Epithelial cell of proximal tubule (primary cell): ENCODE results near the gene P4HA3. TPM values are rescaled to one million over a fixed set of nuclear protein-coding genes. Genes with fewer than 3 reads are reported as not detected.
A peak's percentile ranks its signal among the peaks of the same experiment; 100 is the strongest.

ENCODE experiments used
- DNase-seq: peaks from one replicate; pipeline ENCODE4 v3.0.0-alpha.2; 2011; ENCODE audit warnings: low read depth
- H3K4me3 ChIP-seq: 2 replicates; pipeline ENCODE4 v1.5.1; 2011; ENCODE audit warnings: low read depth, mild to moderate bottlenecking, low read length
- total RNA-seq: library from RNA; depleted of rRNA; stranded (reverse); fragments of >200 nt; gene quantifications from 2 replicates; pipeline ENCODE4 v1.2.3, GENCODE V29; 2015
- TF ChIP-seq, protein P1 (sequence below): conservative IDR thresholded peaks from 2 replicates; pipeline ENCODE4 v1.5.1; 2012; ENCODE audit warnings: low read depth, mild to moderate bottlenecking, low read length

The P4HA3 gene
- total RNA-seq, 1 donor from 2014 or later: 0.81 TPM

DNA sequence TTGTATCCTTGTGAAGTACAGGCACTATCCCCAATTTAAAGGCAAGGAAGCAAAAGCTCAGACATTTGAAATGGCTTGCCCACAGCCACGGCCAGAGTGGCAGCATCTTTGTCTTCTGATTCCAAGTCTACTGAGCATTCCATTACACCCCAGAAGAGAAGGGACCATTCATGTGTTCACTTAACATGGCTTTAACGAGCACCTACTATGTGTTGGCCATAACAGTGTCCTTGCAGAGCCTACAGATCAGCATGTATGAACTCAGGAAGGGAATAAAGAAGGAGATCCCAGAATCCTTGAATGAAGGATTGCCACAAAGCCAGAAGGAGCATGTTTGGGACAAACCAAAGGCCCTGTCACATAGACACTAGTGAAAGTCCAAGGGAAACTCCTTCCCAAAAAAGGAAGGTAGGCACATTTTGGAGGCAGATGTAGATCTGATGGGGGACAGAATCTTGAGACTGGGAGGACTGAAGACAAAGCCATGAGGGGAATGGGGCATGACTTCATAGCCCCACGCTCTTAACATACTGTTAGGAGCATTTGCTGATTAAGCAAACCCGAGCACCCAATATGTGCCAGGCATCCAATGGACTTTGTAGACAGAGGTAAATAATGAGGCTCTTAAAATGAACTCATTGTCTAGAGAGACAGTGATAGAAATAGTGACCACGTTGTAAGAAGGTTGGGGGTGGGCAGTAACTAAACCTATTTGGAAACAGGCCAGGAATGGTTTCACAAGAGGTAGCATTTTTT is 54.9 kb downstream of the P4HA3 start:
- no peak overlapping the region for H3K4me3 ChIP-seq
- no peak for DNase-seq
- TF ChIP-seq, protein P1, sequence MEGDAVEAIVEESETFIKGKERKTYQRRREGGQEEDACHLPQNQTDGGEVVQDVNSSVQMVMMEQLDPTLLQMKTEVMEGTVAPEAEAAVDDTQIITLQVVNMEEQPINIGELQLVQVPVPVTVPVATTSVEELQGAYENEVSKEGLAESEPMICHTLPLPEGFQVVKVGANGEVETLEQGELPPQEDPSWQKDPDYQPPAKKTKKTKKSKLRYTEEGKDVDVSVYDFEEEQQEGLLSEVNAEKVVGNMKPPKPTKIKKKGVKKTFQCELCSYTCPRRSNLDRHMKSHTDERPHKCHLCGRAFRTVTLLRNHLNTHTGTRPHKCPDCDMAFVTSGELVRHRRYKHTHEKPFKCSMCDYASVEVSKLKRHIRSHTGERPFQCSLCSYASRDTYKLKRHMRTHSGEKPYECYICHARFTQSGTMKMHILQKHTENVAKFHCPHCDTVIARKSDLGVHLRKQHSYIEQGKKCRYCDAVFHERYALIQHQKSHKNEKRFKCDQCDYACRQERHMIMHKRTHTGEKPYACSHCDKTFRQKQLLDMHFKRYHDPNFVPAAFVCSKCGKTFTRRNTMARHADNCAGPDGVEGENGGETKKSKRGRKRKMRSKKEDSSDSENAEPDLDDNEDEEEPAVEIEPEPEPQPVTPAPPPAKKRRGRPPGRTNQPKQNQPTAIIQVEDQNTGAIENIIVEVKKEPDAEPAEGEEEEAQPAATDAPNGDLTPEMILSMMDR: no peak

DNA sequence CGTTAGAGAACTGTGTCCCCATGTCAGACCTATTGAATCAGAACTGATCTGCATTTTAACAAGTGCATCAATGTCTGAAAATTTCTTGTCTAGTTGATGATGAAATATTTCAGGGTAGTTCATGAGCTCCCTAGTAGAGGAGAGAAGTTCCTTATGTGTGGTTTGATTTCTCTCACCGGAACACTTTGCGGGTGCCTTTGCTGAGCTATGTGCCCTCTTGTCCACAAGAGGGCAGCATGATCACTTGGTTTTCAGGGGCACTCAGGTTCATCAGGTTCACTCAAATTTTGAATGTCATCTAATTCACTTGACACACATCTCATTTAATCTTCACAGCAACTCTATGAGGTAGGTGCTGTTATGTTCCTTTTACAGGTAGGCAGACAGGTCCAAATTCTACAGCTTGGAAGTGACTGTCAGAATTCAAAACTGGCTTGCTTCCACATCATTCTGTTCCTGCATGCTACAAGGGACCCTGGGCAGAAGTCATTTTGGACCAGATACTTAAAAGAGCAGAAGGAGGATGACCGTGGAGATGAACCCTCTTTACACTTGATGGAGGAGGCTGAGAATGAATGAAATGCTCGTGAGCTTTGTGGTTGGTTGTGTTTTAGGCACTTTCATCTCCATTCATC is 55.6 kb downstream of the P4HA3 start:
- no peak for DNase-seq
- TF ChIP-seq, protein P1: peak; percentile 95
- H3K4me3 ChIP-seq: no peak overlapping the region

DNA sequence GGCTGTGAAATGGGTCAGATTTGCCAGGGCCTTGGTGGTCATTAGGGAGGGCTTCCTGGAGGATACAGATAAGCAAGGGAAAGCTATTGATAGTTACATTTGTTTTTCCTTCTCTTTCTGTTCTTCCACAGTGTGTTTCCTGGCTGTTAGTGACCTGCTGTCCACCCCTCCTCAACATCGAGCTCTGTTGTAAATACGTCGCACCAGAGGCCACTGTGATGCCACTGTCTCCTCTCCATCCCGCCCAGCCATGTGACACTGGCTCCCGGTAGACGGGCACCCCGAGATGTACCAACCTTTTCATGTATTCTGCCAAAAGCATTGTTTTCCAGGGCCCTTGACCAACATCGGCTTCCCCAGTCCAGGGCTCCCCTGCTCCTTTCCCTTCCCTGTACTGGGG is 58.1 kb downstream of the P4HA3 start:
- DNase-seq: no peak
- TF ChIP-seq, protein P1: no peak
- H3K4me3 ChIP-seq: no peak overlapping the region

DNA sequence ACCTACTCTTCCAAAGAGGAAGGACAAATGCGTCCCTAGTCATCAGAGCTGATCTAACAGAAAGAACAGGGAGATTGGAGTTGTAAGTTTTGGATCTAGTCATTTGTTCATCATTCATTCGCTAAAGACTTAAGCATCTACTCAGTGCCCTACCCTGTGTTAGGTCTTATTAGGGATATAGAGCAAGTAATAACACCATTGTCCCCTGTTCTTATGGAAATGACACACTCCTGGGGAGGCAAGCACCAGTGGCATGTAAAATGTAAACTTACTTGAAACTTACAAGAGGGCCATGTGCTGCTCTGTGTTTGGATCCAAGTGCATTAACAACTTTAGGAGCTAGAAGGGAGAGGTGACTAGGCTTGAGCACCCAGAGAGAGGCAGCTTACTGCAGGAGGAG is 61.9 kb downstream of the P4HA3 start:
- no peak for DNase-seq
- H3K4me3 ChIP-seq: no peak overlapping the region
- TF ChIP-seq, protein P1: no peak

DNA sequence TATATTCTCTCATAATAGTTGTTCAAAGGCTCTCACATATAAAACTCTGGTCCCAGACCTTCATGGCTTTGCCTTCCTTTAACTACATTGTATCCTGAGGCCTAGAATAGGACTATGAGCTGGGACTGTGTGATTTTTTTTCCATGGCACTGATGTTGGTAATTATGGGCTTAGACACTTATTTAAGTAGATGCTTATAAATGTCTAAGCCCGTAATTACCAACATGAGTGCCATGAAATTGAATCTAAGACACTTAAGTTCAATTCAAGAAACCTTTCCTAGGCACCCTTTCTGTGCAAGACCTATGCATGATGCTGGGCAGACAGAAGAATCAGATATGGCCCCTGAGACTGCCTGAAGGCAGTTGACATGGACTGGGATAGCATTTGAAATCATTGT is 63.0 kb downstream of the P4HA3 start:
- TF ChIP-seq, protein P1: no peak

DNA sequence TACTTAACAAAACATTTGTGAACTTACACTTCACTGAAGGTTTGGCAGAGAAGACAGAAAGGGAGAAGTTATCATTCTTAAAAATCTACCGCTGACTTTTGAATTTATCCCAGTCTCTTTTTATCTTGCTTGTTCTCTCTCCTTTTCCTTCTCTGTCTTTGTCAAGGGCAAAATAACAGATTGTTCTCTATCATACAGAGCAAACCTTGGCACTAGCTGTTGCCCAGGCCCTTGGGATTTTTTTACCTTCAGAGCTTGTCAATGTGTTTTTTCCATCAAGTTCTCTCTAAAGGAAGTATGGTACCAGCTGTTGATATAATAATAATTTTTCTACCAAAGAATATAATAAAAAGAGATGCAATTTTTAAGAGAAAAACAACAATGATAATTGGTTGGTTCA is 73.2 kb downstream of the P4HA3 start:
- TF ChIP-seq, protein P1: no peak
- no peak overlapping the region for H3K4me3 ChIP-seq

More for the DNA sequence above, 63.0 kb downstream of the P4HA3 start:
- no peak overlapping the region for H3K4me3 ChIP-seq
- no peak for DNase-seq

DNA sequence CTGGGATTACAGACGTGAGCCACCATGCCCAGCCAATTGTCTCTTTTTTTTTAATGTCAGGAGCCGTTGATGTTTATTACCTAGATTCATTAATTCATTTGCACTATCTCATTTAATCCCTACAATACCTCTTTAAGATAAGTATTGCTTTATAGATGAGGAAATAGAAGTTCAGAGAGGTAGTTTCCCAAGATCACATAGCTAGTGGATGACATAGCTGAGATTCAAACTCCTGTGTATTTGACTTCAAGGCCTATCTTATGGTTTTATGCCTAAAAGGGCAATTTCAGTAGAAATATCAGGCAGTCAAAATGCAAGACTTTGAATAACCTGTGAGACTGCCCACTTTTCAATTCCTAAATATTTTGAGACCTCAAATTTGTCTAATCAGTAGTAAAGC is 73.9 kb downstream of the P4HA3 start:
- TF ChIP-seq, protein P1: no peak
- no peak for DNase-seq
- no peak overlapping the region for H3K4me3 ChIP-seq

More for the DNA sequence above, 73.2 kb downstream of the P4HA3 start:
- no peak for DNase-seq
